ENCODE results near the gene LMO7.

LMO7 gene

GRCh38 chr13:75745387-75745786 lies 109.3 kb downstream of the LMO7 start:
- Histone ChIP-seq H3K4me3 (ENCODE audit: low read depth in 1 of 2, low read length in 2 of 2) (no peak overlapping the region), H3K36me3 (ENCODE audit: control insufficient read depth in 1 of 2, insufficient read depth in 2 of 2, low read length in 2 of 2) (no peaks in the 10 kb centered on the region), H3K4me1 (ENCODE audit: control insufficient read depth in 1 of 2, insufficient read depth in 2 of 2, low read length in 2 of 2) (peaks cover 0 to 3% of the 10 kb centered on the region in 2 donors), H3K9ac (ENCODE audit: low read depth in 1 of 2, low read length in 2 of 2) (no peak overlapping the region), H3K27ac (ENCODE audit: low read depth, low read length) (no peak overlapping the region), H3K27me3 (ENCODE audit: control insufficient read depth in 1 of 2, insufficient read depth in 2 of 2, low read length in 2 of 2) (no peaks in the 10 kb centered on the region), H3K9me3 (ENCODE audit: control insufficient read depth in 1 of 2, low read length in 2 of 2) (no peaks in the 10 kb centered on the region)

DNA sequence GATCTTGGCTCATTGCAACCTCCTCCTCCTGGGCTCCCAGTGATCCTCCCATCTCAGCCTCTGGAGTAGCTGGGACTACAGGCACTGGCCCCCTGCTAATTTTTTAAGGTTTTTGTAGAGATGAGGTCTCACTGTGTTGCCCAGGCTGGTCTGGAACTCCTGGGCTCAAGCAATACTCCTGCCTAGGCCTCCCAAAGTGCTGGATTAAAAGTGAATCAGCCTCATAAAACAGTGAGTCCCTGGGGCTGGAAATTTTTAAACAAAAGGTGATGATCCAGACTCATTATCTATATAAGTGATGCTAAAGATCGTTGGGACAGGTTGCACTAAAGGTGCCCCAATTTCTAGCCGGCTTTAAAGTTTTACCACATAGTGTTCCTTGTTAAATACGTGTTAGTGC lies 112.7 kb downstream of the LMO7 start:
- Histone ChIP-seq H3K27me3 (ENCODE audit: control insufficient read depth in 1 of 2, insufficient read depth in 2 of 2, low read length in 2 of 2) (no peaks in the 10 kb centered on the region), H3K9me3 (ENCODE audit: control insufficient read depth in 1 of 2, low read length in 2 of 2) (no peaks in the 10 kb centered on the region), H3K4me1 (ENCODE audit: control insufficient read depth in 1 of 2, insufficient read depth in 2 of 2, low read length in 2 of 2) (peaks cover 0 to 3% of the 10 kb centered on the region in 2 donors), H3K4me3 (ENCODE audit: low read depth in 1 of 2, low read length in 2 of 2) (no peak overlapping the region), H3K36me3 (ENCODE audit: control insufficient read depth in 1 of 2, insufficient read depth in 2 of 2, low read length in 2 of 2) (no peaks in the 10 kb centered on the region), H3K27ac (ENCODE audit: low read depth, low read length) (no peak overlapping the region), H3K9ac (ENCODE audit: low read depth in 1 of 2, low read length in 2 of 2) (no peak overlapping the region)

DNA sequence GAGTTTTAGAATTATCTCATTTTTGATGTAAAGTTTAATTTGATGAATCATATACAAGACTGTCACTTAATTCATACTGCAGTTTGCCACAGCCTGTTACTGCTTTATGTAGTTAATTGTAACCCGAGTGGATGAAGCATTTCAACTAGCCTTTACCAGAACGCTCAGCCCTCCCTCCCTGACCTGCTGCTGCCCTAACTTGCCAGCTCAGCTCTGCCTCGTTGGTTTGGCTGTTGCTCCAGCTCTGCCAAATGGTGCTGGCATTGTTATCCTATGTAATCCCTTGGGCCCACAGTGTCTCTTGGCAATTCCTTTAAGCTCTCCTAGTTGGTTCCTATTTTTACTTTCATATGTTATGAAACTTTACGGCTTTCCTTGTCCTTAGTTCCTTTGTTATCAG lies 113.3 kb downstream of the LMO7 start:
- no peaks in the 10 kb centered on the region for H3K36me3 ChIP-seq (ENCODE audit: control insufficient read depth in 1 of 2, insufficient read depth in 2 of 2, low read length in 2 of 2)
- no peak overlapping the region for H3K9ac ChIP-seq (ENCODE audit: low read depth in 1 of 2, low read length in 2 of 2)
- no peak overlapping the region for H3K27ac ChIP-seq (ENCODE audit: low read depth, low read length)
- H3K4me1 ChIP-seq (ENCODE audit: control insufficient read depth in 1 of 2, insufficient read depth in 2 of 2, low read length in 2 of 2), result peaks cover 0 to 3% of the 10 kb centered on the region in 2 donors
- no peaks in the 10 kb centered on the region for H3K27me3 ChIP-seq (ENCODE audit: control insufficient read depth in 1 of 2, insufficient read depth in 2 of 2, low read length in 2 of 2)
- H3K9me3 ChIP-seq (ENCODE audit: control insufficient read depth in 1 of 2, low read length in 2 of 2), result no peaks in the 10 kb centered on the region
- H3K4me3 ChIP-seq (ENCODE audit: low read depth in 1 of 2, low read length in 2 of 2), result no peak overlapping the region

GRCh38 chr13:75751350-75751749 lies 115.2 kb downstream of the LMO7 start:
- no peaks in the 10 kb centered on the region for H3K9me3 ChIP-seq (ENCODE audit: control insufficient read depth in 1 of 2, low read length in 2 of 2)
- H3K4me3 ChIP-seq (ENCODE audit: low read depth in 1 of 2, low read length in 2 of 2), result no peak overlapping the region
- H3K36me3 ChIP-seq (ENCODE audit: control insufficient read depth in 1 of 2, insufficient read depth in 2 of 2, low read length in 2 of 2), result no peaks in the 10 kb centered on the region
- H3K27ac ChIP-seq (ENCODE audit: low read depth, low read length), result no peak overlapping the region
- H3K27me3 ChIP-seq (ENCODE audit: control insufficient read depth in 1 of 2, insufficient read depth in 2 of 2, low read length in 2 of 2), result no peaks in the 10 kb centered on the region
- no peak overlapping the region for H3K9ac ChIP-seq (ENCODE audit: low read depth in 1 of 2, low read length in 2 of 2)
- peaks cover 0 to 3% of the 10 kb centered on the region in 2 donors for H3K4me1 ChIP-seq (ENCODE audit: control insufficient read depth in 1 of 2, insufficient read depth in 2 of 2, low read length in 2 of 2)

GRCh38 chr13:75752826-75753225 lies 116.7 kb downstream of the LMO7 start:
- no peak overlapping the region for H3K9ac ChIP-seq (ENCODE audit: low read depth in 1 of 2, low read length in 2 of 2)
- no peaks in the 10 kb centered on the region for H3K27me3 ChIP-seq (ENCODE audit: control insufficient read depth in 1 of 2, insufficient read depth in 2 of 2, low read length in 2 of 2)
- no peak overlapping the region for H3K27ac ChIP-seq (ENCODE audit: low read depth, low read length)
- peaks cover 0 to 3% of the 10 kb centered on the region in 2 donors for H3K4me1 ChIP-seq (ENCODE audit: control insufficient read depth in 1 of 2, insufficient read depth in 2 of 2, low read length in 2 of 2)
- H3K9me3 ChIP-seq (ENCODE audit: control insufficient read depth in 1 of 2, low read length in 2 of 2), result no peaks in the 10 kb centered on the region
- H3K4me3 ChIP-seq (ENCODE audit: low read depth in 1 of 2, low read length in 2 of 2), result no peak overlapping the region
- no peaks in the 10 kb centered on the region for H3K36me3 ChIP-seq (ENCODE audit: control insufficient read depth in 1 of 2, insufficient read depth in 2 of 2, low read length in 2 of 2)

DNA sequence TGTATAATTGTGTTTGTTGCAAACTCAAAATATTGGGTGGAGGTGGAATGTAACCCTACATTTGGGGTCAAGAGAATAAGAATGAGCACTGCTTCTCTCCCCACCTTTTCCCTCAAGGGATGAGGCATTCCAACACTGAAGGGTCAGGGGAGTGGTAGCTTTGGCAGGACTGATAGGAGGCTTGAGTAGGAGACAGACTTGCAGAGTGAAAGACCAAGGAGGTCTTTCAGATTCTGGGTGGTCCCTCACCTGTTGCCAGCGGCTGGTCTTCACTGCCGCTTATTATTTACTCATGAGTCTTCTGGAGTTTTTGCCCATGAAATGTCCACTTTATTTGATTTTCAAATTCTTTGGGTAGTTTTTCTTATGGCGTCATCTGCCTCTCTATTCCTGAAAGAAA lies 118.8 kb downstream of the LMO7 start:
- Histone ChIP-seq H3K4me3 (ENCODE audit: low read depth in 1 of 2, low read length in 2 of 2) (no peak overlapping the region), H3K9ac (ENCODE audit: low read depth in 1 of 2, low read length in 2 of 2) (no peak overlapping the region), H3K27ac (ENCODE audit: low read depth, low read length) (no peak overlapping the region)

GRCh38 chr13:75757336-75757735 lies 121.2 kb downstream of the LMO7 start:
- no peak overlapping the region for H3K27ac ChIP-seq (ENCODE audit: low read depth, low read length)
- H3K9ac ChIP-seq (ENCODE audit: low read depth in 1 of 2, low read length in 2 of 2), result no peak overlapping the region
- H3K9me3 ChIP-seq (ENCODE audit: control insufficient read depth in 1 of 2, low read length in 2 of 2), result no peaks in the 10 kb centered on the region
- no peaks in the 10 kb centered on the region for H3K27me3 ChIP-seq (ENCODE audit: control insufficient read depth in 1 of 2, insufficient read depth in 2 of 2, low read length in 2 of 2)
- no peak overlapping the region for H3K4me3 ChIP-seq (ENCODE audit: low read depth in 1 of 2, low read length in 2 of 2)
- H3K36me3 ChIP-seq (ENCODE audit: control insufficient read depth in 1 of 2, insufficient read depth in 2 of 2, low read length in 2 of 2), result no peaks in the 10 kb centered on the region
- H3K4me1 ChIP-seq (ENCODE audit: control insufficient read depth in 1 of 2, insufficient read depth in 2 of 2, low read length in 2 of 2), result peaks cover 4 to 9% of the 10 kb centered on the region in 2 donors

More for the DNA sequence above, 118.8 kb downstream of the LMO7 start:
- Histone ChIP-seq H3K4me1 (ENCODE audit: control insufficient read depth in 1 of 2, insufficient read depth in 2 of 2, low read length in 2 of 2) (peaks cover 4 to 7% of the 10 kb centered on the region in 2 donors), H3K9me3 (ENCODE audit: control insufficient read depth in 1 of 2, low read length in 2 of 2) (no peaks in the 10 kb centered on the region), H3K27me3 (ENCODE audit: control insufficient read depth in 1 of 2, insufficient read depth in 2 of 2, low read length in 2 of 2) (no peaks in the 10 kb centered on the region), H3K36me3 (ENCODE audit: control insufficient read depth in 1 of 2, insufficient read depth in 2 of 2, low read length in 2 of 2) (no peaks in the 10 kb centered on the region)

DNA sequence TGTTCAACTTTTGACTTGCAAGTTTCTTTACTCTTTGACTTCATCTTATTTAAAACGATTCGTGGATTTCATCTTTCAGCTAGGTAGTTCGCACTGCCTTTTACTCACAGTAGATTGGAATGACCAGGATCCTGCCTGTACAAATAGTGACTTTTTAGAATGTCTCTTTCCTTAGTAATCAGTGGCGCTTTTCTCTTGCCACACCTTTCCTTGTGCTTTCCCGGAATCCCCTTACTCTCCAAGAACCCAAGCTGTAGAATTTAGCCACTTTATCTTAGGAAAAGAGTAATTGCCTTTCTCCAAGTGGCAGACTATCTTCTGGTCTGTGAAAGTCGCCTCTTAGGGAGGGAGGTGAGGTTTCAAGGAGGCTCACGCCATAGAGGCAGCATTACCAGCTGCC lies 123.4 kb downstream of the LMO7 start:
- peak overlapping the region; percentile 57 for H3K27ac ChIP-seq (ENCODE audit: low read depth, low read length)
- H3K4me1 ChIP-seq (ENCODE audit: control insufficient read depth in 1 of 2, insufficient read depth in 2 of 2, low read length in 2 of 2), result peaks cover 4 to 9% of the 10 kb centered on the region in 2 donors
- no peaks in the 10 kb centered on the region for H3K9me3 ChIP-seq (ENCODE audit: control insufficient read depth in 1 of 2, low read length in 2 of 2)
- H3K27me3 ChIP-seq (ENCODE audit: control insufficient read depth in 1 of 2, insufficient read depth in 2 of 2, low read length in 2 of 2), result no peaks in the 10 kb centered on the region
- peak overlapping the region; percentile 9 to 21 for H3K9ac ChIP-seq (ENCODE audit: low read depth in 1 of 2, low read length in 2 of 2)
- peak overlapping the region; percentile 2 to 69 for H3K4me3 ChIP-seq (ENCODE audit: low read depth in 1 of 2, low read length in 2 of 2)
- H3K36me3 ChIP-seq (ENCODE audit: control insufficient read depth in 1 of 2, insufficient read depth in 2 of 2, low read length in 2 of 2), result no peaks in the 10 kb centered on the region

DNA sequence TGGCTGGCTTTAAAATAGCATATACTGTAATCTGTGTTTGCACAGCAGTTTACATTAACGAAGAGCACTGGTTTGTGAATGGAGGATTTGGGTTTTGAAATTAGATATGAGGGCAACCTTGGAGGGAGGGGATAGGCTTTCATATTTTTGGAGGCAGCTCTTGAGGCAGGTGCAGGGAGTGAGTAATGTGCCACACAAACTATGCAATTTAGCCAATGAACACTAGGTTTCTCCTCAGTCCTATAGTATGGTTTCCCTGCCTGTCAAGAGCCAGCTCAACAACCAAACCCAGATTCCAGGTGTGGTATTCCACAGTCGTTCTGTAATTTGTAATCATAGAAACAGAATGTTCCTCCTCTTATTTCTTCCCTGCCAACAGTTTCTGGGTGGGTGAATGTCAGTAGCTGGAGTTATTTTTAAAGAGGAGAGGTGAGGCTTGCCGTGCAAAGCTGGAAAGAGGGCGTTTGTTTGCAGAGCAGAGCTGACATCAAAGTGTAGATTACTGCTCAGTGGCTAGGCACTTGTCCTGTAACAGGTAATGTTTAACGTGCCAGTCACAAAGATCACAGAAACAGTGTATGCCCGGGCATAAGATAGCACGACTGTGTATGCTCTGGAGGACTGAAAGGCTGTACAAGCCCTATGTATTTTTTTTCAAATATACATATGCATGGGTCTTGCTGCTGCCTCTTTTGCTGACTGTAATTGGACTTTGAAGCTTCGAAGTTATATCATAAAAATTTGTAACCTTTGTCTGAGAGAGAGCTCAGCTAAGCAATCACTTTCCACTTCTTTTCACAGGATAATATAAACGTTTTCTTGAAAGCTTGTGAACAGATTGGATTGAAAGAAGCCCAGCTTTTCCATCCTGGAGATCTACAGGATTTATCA lies 124.2 kb downstream of the LMO7 start:
- no peaks in the 10 kb centered on the region for H3K36me3 ChIP-seq (ENCODE audit: control insufficient read depth in 1 of 2, insufficient read depth in 2 of 2, low read length in 2 of 2)
- peak overlapping the region; percentile 5 to 69 for H3K9ac ChIP-seq (ENCODE audit: low read depth in 1 of 2, low read length in 2 of 2)
- H3K27me3 ChIP-seq (ENCODE audit: control insufficient read depth in 1 of 2, insufficient read depth in 2 of 2, low read length in 2 of 2), result no peaks in the 10 kb centered on the region
- peak overlapping the region; percentile 57 for H3K27ac ChIP-seq (ENCODE audit: low read depth, low read length)
- no peaks in the 10 kb centered on the region for H3K9me3 ChIP-seq (ENCODE audit: control insufficient read depth in 1 of 2, low read length in 2 of 2)
- H3K4me3 ChIP-seq (ENCODE audit: low read depth in 1 of 2, low read length in 2 of 2), result peak overlapping the region; percentile 67 to 69
- peaks cover 4 to 10% of the 10 kb centered on the region in 2 donors for H3K4me1 ChIP-seq (ENCODE audit: control insufficient read depth in 1 of 2, insufficient read depth in 2 of 2, low read length in 2 of 2)

GRCh38 chr13:75761369-75761768 lies 125.2 kb downstream of the LMO7 start:
- Histone ChIP-seq H3K9me3 (ENCODE audit: control insufficient read depth in 1 of 2, low read length in 2 of 2) (no peaks in the 10 kb centered on the region), H3K9ac (ENCODE audit: low read depth in 1 of 2, low read length in 2 of 2) (peak overlapping the region; percentile 48 to 69), H3K27ac (ENCODE audit: low read depth, low read length) (peak overlapping the region; percentile 59), H3K27me3 (ENCODE audit: control insufficient read depth in 1 of 2, insufficient read depth in 2 of 2, low read length in 2 of 2) (no peaks in the 10 kb centered on the region), H3K36me3 (ENCODE audit: control insufficient read depth in 1 of 2, insufficient read depth in 2 of 2, low read length in 2 of 2) (no peaks in the 10 kb centered on the region), H3K4me1 (ENCODE audit: control insufficient read depth in 1 of 2, insufficient read depth in 2 of 2, low read length in 2 of 2) (peaks cover 4 to 17% of the 10 kb centered on the region in 2 donors), H3K4me3 (ENCODE audit: low read depth in 1 of 2, low read length in 2 of 2) (peak overlapping the region; percentile 67 to 69)

Data from duodenal mucosa (tissue), 2 donors.